ENCODE results near the gene AGO1. TPM values are rescaled to one million over a fixed set of nuclear protein-coding genes. Genes with fewer than 3 reads are reported as not detected.

The AGO1 gene
- total and polyA plus RNA-seq, 10 of the 15 experiments (the other 5 are each of a cell fraction or from before 2014, with no cell fraction given), result 1.8 to 24.0 (median 8.1) TPM

DNA sequence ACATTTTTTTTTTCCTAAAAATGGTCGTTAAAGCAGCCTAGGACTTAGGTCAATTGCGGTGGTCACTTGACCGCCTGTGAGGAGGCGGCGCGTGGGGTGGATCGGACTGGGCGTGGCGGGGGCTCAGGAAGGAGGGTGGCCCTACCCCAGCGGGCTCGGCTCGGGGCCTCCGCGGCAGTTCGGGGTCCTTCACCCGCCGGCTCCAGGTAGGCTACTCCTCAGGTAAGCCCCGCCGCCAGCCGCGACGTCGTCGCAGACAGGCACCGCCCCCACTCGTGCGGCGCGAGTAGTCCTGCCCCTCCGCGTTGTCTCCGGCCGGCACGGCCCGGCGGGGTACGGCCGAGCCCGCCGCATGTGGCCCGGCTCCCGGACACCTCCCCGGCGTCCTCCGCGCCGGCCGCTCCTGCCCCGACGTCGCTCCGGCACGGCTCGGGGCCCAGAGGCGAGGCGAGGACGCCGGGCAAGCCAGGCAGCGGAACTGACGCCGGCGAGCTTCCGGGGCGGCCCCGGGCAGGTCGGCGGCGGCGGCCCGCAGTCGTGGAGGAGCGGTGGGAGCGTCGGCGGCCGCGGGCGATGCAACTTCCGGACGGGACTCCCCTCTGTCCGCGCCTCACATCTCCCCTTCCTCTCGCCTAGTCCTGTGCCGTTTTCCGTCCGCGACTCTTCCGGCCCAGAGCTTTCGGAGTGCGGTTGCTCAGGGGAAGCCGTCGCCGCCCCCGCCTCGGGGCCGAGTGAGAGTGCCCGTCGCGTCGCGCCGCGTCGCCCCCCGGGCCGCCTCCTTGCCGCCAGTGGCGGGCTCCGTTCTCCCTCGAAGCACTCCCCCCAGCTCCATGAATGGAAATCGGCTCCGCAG, 47.8 kb downstream of the AGO1 start, which contains the start of gene AGO3 (continued):
- TF ChIP-seq, protein P1, sequence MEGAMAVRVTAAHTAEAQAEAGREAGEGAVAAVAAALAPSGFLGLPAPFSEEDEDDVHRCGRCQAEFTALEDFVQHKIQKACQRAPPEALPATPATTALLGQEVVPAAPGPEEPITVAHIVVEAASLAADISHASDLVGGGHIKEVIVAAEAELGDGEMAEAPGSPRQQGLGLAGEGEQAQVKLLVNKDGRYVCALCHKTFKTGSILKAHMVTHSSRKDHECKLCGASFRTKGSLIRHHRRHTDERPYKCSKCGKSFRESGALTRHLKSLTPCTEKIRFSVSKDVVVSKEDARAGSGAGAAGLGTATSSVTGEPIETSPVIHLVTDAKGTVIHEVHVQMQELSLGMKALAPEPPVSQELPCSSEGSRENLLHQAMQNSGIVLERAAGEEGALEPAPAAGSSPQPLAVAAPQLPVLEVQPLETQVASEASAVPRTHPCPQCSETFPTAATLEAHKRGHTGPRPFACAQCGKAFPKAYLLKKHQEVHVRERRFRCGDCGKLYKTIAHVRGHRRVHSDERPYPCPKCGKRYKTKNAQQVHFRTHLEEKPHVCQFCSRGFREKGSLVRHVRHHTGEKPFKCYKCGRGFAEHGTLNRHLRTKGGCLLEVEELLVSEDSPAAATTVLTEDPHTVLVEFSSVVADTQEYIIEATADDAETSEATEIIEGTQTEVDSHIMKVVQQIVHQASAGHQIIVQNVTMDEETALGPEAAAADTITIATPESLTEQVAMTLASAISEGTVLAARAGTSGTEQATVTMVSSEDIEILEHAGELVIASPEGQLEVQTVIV (IDR thresholded peaks at IDR 0.05; ENCODE audit: borderline replicate concordance, partially characterized antibody), result no peak
- no peak for TF ChIP-seq TCF12 (IDR thresholded peaks at IDR 0.05; ENCODE audit: low read depth, low read length)
- peak; percentile 83; the same call in 1 of the 2 replicates for TF ChIP-seq ASH2L (IDR thresholded peaks at IDR 0.05; ENCODE audit: borderline replicate concordance, low read depth)
- 0 out of 2 replicates have a peak, but pooled peaks have one; percentile 42 for TF ChIP-seq MEF2A (IDR thresholded peaks at IDR 0.05; ENCODE audit: insufficient read depth, low read depth, low read length)
- peak; percentile 96 for TF ChIP-seq GABPA (IDR thresholded peaks at IDR 0.05; ENCODE audit: low read depth)
- TF ChIP-seq ZNF274 (IDR thresholded peaks at IDR 0.05; ENCODE audit: insufficient read depth, insufficient read length), result no peak
- TF ChIP-seq HDAC6 (IDR thresholded peaks at IDR 0.05; ENCODE audit: unreplicated experiment), result no peak
- no peak for TF ChIP-seq PBX3 (IDR thresholded peaks at IDR 0.05; ENCODE audit: insufficient replicate concordance, low read depth, low read length)
- TF ChIP-seq, protein P2, sequence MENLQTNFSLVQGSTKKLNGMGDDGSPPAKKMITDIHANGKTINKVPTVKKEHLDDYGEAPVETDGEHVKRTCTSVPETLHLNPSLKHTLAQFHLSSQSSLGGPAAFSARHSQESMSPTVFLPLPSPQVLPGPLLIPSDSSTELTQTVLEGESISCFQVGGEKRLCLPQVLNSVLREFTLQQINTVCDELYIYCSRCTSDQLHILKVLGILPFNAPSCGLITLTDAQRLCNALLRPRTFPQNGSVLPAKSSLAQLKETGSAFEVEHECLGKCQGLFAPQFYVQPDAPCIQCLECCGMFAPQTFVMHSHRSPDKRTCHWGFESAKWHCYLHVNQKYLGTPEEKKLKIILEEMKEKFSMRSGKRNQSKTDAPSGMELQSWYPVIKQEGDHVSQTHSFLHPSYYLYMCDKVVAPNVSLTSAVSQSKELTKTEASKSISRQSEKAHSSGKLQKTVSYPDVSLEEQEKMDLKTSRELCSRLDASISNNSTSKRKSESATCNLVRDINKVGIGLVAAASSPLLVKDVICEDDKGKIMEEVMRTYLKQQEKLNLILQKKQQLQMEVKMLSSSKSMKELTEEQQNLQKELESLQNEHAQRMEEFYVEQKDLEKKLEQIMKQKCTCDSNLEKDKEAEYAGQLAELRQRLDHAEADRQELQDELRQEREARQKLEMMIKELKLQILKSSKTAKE (IDR thresholded peaks at IDR 0.05; ENCODE audit: low read depth, poor library complexity, severe bottlenecking), result no peak
- no peak; the same call in 1 of the 2 replicates for TF ChIP-seq STAT1 (conservative IDR thresholded peaks at IDR 0.05)
- no peak for TF ChIP-seq STAT3 (IDR thresholded peaks at IDR 0.05; ENCODE audit: low read depth, low read length)
- no peak for TF ChIP-seq NFYB (IDR thresholded peaks at IDR 0.05; ENCODE audit: insufficient read depth, low read depth, low read length)
- TF ChIP-seq NFYA (IDR thresholded peaks at IDR 0.05; ENCODE audit: borderline replicate concordance, low read depth, low read length), result no peak
- peak; percentile 75 for TF ChIP-seq MYC (IDR thresholded peaks at IDR 0.05; ENCODE audit: insufficient read depth, insufficient read length, insufficient replicate concordance, low read length, severe bottlenecking)
- no peak for TF ChIP-seq KDM1A (IDR thresholded peaks at IDR 0.05; ENCODE audit: borderline replicate concordance)
- peak; percentile 62; the same call in 1 of the 2 replicates for TF ChIP-seq YY1 (IDR thresholded peaks at IDR 0.05; ENCODE audit: low read depth, low read length)
- TF ChIP-seq POLR2A (IDR thresholded peaks at IDR 0.05; ENCODE audit: low read depth, low read length), result peak; percentile 84
- TF ChIP-seq KAT2A (conservative IDR thresholded peaks at IDR 0.05; ENCODE audit: control insufficient read depth, low read depth, low read length), result no peak
- peak; percentile 90 for TF ChIP-seq ZBTB40 (IDR thresholded peaks at IDR 0.05; ENCODE audit: borderline replicate concordance)
